HG03571 (cell line): Measurements from ENCODE around the gene RPS27.
"Not testable (repeated sequence)": the region's sequence is repeated elsewhere in the genome, so short reads cannot be mapped to it uniquely, and the experiment has no call there.

Experiments
- ATAC-seq: cut with Tn5 transposase; IDR thresholded peaks from one replicate; pipeline ENCODE4 v1.9.1; 2021; ENCODE audit not compliant: unreplicated experiment

The RPS27 gene

DNA sequence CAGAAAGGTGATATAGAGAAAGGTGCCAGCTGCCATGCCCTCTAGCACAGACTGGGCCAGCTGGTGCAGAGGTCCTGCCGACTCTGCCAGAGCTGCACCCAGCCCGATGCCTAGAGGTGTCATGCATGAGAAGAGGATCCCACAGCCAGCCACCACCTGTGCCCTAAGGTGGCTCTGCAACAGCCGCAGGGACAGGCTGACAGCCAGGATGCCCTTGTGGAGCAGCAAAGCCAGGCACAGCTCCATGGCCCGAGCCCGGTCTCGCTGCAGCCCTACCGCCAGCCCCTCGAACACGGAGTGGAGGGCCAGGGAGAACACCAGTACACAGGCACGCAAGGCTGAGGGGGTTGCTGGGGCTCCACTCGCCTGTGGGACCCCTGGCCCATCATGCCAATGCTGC, 30.4 kb upstream of the RPS27 start:
- ATAC-seq = no peak

DNA sequence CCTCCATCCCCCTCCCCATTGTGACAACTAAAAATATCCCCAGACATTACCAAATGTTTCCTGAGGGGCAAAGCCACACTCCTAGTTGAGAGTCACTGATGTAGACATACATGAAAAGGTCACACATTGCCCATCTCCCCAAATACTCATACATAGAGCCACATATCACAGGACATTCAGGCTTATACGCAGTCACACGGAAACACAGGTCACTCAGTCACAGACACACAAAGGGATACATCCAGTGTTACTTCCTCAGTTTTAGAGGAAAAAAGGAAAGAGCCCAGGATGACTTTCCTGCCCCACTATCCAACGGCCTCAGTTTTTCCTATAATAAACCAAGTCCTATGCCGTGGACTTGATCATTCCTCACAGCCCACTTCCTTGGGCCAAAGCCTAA, 29.1 kb upstream of the RPS27 start:
- ATAC-seq = no peak

DNA sequence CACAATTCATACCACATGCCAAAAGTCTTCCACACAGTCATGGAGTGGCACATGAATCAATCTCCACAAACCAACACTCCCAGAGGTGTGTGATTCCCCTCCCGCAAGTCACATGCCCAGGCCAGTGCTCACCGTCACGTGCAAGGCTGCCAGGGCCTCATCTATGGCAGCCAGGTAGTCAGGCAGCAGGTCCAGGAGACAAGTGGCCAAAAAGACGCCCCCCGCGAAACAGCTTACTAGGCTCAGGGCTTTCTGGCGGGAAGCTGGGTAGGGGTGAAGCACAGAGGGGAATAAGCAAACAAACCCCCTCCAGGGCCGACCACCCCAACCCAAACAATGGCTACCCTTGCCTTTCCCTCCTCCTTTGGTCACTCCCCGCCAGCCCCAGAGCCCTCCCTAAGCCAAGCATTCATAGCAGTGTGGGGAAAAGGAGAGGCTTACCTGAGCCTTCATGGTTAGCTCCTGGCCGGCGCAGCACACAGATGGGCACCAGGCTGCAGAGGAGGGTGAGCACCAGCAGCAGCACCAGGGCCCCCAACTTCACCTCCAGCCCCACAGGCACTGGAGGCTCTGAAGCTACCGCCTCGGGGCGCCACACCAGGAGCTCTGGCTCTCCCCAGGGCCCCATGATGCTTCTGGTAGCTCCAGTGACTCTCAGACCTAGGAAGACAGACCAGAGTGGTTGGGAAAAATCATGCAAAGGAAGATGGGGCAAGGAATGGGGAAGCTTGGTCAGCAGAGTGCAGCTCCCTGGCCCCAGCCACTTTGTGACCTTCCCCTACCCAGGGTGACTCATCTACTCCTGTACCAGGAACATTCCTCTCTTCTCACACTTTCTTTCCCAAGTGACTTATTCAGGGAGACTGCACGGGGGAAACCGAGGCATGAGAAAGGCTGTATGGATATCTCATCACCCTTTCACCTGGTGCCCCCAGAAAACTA, 28.2 kb upstream of the RPS27 start:
- ATAC-seq = no peak

DNA sequence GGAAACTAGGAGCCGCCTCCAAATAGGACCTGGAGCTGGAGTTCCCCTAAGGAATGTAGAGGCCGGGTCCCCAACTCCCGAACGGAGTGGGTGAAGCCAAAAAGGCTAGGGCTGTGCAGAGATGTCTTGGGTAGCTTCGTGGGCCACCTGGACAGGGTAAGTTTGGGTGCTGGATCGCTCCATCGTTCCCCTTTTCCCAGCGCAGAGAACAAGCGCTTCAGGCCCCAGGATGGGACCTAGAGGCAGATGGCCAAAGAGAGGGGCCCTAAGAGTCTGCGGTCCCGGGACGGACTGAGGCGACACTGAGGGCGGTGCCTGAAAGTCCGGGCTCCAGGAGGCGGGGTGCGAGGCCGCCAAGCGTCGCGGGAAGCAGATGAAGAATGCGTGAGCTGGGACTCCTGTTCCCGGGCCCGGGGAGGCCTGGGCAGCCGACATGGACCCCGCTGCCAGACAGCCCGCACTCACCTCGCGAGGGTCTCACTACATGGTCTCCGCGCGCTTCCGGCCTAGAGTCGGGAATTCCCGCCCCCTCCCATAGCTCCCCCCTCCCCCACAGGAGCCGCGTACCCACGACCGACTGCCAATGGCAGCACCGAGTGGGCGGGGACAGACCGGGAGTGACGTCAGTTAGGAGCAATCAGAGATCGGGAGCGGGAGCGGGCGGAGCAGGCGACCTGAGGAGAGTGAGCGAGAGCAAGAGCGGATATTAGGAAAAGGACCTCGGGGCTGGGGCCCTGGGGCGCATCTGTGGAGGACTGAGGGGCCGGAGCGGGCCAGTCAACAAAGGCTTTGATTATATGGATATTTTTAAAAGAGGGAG, 27.3 kb upstream of the RPS27 start, which contains the start of gene SLC39A1:
SLC39A1 (minus strand) TSS at position 508 of the 820 bp plus-strand sequence. CDS start 822 bp downstream, outside the sequence.
- ATAC-seq = peak; percentile 35

DNA sequence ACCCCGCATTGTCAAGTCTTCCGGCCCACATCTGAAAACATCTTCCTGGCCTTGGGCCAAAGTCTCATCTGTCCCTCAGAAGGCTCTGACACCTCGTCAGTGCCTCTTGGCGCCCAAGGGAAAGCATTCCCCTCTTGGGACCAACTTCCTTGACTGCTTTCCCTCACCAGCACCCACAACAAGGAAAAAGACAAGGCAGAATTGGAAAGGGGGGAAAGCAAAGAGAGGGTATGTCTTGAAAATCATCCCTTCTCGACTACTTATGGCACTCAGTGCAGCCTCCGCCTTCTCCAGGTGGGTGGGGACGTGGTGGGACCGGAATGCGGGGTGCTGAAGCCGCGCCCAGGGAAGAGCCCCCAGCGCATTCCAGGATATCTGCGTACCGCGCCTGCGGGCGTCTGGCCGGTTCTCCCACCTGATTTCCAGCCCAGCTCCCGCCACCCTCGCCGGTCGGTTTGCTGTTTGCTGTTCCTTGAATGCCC, 26.7 kb upstream of the RPS27 start:
- ATAC-seq = peak; percentile 2

DNA sequence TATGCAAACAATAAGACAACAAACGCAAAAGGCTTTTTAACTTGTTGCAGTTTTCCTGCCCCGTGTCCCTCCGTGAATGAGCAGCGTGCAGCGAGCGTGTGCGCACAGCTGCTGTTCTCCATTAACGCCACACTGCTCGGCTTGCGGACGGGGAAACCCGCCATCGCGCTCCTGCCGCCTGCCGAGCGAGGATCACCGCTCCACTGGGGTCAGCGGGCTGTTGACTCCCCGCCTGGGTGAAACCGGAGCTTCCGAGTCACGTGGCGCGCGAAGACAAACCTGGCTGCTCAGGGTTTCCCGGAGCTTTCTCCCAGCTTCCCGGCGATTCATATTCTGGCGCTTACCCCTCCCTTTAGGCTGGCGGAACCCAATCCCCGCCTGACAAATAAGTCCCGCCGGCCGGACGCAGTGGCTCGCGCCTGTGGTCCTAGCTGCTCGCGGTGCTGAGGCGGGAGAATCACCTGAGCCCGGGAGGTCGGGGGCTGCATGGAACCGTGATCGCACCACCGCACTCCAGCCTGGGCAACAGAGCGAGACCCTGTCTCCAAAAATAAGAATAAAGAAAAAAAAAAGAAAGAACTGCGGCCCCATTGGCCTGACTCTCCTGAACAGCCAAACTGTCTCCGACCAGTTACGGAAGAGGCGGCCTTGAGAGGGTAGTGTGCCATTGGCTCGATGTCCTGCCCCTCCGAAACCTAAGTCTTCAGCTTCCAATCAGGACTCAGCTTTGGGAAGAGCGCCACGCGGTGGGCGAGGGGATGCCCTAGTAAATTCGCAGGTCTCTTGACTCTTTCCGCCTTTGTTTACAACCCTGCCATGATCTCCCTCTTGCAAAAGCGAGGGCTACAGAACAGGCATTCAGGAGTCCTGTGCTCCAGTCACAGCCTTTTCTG, 23.2 kb upstream of the RPS27 start, which contains the start of gene CREB3L4:
CREB3L4 (plus strand) TSS at position 796 of the 893 bp plus-strand sequence. CDS start 624 bp downstream, outside the sequence.
- peak; percentile 61 for ATAC-seq

DNA sequence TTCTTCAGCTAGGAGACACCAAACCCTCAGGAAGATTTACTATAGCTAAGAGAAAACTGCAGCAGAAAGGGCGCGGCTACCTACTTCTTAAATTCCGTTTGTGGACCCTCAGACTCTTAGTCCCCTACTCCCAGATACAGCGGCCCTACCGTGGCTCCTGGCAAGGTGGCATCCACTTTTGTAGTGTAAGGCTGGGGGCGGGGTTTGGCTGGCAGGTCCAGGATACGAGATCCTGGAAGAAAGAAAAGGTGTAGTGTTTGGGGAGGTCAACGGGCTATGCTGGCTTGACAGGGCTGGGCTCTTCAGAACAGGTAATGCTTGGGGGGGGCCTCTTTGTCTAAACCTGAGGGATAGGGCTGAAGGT, 22.6 kb upstream of the RPS27 start:
- ATAC-seq = no peak

DNA sequence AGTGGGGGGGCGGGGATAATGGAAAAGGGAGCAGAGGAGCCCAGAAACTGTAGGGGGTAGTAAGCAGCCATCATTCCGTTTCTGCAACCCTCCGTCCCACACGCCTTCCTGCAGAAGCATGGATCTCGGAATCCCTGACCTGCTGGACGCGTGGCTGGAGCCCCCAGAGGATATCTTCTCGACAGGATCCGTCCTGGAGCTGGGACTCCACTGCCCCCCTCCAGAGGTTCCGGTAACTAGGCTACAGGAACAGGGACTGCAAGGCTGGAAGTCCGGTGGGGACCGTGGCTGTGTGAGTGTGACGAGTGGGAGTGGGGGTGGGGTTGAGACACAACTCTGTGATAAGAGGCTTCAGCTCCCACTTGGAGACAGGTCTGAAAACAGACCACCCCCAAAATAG, 22.2 kb upstream of the RPS27 start:
- no peak for ATAC-seq

DNA sequence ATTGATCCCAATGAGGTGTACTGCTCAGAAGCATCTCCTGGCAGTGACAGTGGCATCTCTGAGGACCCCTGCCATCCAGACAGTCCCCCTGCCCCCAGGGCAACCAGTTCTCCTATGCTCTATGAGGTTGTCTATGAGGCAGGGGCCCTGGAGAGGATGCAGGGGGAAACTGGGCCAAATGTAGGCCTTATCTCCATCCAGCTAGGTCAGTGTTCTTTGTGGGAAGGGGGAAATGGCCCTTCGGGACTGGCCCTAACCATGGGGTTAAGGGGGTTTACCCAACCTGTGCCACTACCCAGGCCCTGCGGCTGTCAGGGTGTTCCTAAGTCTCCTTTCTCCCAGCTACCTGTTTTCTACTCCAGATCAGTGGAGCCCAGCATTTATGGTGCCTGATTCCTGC, 21.6 kb upstream of the RPS27 start:
- no peak for ATAC-seq

DNA sequence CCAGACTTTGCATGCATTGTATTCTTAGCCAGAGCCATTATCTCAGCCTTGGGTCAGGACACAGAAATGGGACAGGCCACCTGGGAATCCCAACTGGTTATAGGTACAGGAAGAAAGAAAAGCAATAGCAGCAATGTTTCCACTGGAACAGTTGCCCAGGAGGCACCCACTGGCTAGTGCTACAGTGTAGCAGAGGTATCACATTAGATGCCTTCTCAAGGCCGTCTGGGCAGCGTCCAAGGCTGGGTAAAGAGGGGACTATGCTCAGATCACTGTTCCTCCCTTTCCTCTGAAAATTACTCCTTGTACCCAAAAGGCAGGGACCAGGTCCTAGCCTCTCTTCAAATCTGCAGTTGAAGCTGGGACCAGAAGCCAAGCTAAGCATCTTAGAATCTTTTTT, 20.2 kb upstream of the RPS27 start:
- ATAC-seq = no peak

DNA sequence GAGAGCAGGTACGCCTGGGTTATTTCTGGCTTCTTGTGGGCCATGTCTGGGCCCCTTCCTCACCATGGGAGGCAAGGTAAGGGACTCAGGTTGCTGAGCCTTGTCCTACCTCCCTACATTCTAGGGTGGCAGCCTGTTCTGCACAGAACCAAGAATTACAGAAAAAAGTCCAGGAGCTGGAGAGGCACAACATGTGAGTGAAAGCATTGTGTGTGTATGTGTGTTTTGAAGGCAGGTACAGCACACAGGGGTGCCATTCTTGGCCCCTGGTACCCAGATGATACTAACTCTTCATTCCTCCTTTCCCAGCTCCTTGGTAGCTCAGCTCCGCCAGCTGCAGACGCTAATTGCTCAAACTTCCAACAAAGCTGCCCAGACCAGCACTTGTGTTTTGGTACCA, 17.5 kb upstream of the RPS27 start:
- no peak for ATAC-seq

DNA sequence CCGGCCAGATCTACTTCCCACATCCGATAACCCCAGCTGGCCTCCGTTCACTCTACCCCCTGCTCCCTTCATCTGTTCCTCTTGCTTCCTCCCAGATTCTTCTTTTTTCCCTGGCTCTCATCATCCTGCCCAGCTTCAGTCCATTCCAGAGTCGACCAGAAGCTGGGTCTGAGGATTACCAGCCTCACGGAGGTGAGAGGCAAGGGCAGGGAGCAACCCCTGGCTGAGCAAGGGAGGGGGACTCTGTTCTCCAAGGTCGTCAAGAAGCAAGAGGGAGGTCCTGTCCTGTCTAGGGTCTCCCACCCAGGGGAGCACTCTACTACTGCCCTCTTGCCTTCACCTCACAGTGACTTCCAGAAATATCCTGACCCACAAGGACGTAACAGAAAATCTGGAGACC, 17.0 kb upstream of the RPS27 start:
- no peak for ATAC-seq

DNA sequence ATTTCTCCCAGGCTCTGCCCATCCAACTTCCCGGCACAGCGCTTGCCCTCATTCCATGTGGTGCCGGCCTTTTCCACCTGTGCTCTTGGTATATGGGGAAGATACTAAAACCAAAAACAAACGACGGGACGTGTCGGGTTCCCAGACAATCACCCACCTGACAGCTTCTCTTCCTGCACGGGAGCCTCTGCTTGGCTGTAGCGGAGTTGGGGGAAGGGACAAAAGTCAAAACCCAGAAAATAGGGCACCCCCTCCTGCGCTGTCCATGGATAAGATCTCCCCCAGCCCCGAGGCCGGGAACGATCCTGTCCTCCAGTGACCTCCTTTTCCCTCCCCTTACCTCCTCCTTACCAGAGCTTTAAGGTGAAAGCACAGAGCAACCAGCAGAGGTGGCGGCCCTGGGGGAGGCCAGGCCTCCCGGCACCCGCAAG, 13.7 kb upstream of the RPS27 start:
- ATAC-seq = no peak

DNA sequence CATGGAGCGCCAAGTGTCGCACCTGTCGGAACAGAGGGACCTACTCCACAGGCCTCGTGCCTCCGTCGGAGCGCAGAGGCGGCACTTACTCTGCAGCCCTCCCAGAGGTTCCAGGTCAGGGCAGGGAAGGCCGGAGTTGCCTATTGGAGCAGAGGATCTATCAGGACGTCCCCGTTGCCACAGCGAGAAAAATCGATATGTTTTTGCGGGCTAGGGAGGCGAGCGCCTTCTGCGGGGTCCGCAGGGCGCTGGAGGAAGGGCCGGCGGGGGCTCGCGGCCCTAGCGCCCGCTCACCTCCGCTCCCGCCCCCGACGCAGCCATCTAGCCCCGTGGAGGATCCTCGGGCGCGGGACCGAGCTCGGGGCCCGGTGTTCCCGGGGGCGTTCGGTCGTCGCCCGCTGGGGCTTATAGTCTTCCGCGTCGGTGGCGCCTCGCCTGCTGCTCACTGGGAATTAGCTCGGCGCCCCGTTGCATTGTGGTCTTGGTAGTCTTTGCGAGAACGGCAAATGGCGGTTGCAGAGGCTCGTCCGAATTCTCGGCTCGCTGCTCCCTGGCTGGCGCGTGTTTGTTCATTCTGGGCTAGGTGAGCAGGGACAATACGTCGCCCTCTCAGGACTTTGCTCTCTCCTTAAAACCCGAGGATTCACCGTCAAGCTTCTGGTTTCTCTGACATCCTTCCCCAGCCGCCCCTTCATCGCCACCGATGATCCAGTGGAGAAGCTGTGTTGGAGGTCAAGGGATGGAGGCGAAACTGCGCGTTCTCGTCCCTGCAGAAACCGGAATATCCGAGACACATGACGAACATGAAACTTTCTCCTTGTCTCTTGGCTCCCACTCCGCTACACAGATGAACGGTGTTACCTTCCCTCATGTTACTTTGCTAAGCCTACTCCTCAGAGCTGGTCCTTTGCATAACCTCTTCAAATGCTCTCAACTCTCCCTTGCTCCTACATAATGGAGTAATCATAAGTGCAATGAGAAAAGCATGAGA, 13.0 kb upstream of the RPS27 start, which contains the start of gene JTB:
JTB (minus strand) TSS at position 425 of the 991 bp plus-strand sequence; CDS start at position 3, 422 bp downstream.
- ATAC-seq = peak; percentile 73

DNA sequence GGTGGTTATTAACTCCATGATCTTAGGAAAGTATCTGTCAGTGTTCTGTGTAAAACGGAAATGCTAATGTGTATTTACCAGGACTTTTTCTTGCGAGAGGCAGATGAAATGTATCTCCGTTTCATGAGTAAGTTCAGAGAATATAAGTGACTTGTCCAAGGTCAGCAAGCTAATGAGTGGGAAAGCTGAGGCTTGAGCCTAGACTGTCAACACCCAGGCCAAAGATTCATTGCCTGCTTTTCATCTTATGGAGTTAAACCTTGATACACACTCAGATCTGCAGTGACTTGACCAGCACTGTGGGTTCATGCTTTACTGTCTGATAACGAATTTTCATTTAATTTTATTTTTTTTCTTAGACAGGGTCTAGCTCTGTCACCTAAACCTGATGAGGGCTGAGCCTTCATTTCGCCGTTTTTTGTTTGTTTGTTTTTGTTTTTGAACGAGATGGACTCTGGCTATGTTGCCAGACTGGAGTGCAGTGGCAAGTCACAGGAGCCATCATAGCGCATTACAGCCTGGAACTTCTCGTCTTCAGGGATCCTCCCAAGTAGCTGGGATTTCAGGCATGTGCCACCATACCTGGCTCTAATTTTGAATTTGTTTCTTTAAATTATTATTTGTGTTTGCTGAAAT, 12.2 kb upstream of the RPS27 start:
- no peak for ATAC-seq

DNA sequence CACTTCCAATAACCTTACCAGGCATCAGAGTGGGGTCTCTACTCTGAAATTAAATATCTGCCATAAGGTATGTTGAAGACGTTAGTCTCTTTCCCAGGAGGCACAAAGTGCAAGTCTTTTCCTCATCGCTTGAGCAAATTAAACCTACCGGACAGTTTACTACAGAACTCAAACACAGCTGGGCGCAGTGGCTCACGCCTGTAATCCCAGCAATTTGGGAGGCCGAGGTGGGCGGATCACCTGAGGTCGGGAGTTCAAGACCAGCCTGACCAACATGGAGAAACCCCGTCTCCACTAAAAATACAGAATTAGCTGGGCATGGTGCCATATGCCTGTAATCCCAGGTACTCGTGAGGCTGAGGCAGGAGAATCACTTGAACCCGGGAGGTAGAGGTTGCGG, 11.5 kb upstream of the RPS27 start:
- not testable (repeated sequence) for ATAC-seq

DNA sequence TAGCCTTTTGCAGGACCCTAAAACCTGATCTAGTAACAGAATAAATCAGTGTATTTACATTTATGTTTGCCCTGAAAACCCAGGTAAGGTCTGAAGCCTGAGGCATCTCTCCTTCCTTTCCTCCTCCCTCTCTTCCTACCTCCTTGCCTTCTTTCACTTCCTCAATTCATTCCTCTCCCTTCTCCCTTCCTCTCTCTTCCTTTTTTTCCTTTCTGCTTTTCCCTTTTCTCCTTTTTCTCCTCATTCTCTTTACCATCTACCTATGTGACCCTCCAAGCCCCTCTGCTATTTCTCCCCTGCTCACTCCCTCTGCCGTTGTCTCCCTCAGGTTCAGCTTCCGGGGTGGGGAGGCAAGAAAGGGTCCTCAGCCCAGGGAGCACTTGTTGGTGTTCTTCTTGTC, 8.8 kb upstream of the RPS27 start:
- not testable (repeated sequence) for ATAC-seq

DNA sequence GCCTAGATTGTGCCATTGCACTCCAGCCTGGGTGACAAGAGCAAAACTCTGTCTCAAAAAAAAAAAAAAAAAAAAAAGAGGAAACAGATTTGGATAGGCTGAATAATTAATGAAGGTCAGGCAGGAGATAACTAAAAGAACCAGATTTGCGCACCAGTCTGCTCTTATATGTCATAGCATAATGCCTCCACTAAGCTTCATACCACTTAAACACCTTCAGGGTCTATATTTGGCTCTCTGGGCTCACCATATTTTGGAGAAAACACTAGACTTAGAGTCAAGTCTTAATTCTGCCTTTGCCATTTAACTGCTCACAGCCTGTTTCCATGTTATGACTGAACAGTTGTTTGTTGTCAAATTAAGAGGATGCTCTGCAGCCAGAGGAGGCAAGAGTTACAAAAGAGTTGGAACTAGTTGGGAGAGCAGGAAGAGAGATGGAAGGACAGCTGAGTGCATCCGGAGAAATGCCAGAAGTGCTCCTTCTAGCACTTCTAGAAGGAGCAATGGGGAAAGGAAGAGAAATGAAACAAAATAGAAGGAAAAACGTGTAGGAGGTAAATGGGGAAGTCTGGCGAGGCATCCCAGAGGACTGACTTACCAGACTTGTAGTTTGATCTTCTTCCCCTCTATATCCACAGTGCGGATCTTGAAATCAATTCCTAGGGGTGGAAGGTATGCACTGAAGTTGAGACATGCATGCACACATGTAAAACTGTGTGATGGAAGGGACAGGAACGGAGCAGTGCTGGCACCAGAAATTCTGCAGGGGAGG, 6.3 kb upstream of the RPS27 start:
- ATAC-seq = no peak
